T follicular helper cell (primary cell): ENCODE results near the gene NUP62.
"Not testable (repeated sequence)": the region's sequence is repeated elsewhere in the genome, so short reads cannot be mapped to it uniquely, and the experiment has no call there.

ENCODE experiments used
- DNase-seq: peaks from one replicate; pipeline ENCODE4 v3.0.0-alpha.2; 2020; ENCODE audit warnings: low read depth
- total RNA-seq, 2 experiments: gene quantifications; one replicate each; lab custom pipeline; 2026; lab: John Stamatoyannopoulos, UW

The NUP62 gene, protein sequence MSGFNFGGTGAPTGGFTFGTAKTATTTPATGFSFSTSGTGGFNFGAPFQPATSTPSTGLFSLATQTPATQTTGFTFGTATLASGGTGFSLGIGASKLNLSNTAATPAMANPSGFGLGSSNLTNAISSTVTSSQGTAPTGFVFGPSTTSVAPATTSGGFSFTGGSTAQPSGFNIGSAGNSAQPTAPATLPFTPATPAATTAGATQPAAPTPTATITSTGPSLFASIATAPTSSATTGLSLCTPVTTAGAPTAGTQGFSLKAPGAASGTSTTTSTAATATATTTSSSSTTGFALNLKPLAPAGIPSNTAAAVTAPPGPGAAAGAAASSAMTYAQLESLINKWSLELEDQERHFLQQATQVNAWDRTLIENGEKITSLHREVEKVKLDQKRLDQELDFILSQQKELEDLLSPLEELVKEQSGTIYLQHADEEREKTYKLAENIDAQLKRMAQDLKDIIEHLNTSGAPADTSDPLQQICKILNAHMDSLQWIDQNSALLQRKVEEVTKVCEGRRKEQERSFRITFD
- total RNA-seq, result 82.2 to 131 reads per million in 2 experiments

GRCh38 chr19:49929121-49929610, at the start of gene NUP62, which contains the start of gene ATF5:
Gene NUP62 (minus strand): TSS chr19:49929504. CDS start chr19:49909807, 19,697 bp downstream.
Gene ATF5 (plus strand): TSS chr19:49929205. CDS start chr19:49930851, 1,646 bp downstream.
- DNase-seq, result peak; percentile 86

DNA sequence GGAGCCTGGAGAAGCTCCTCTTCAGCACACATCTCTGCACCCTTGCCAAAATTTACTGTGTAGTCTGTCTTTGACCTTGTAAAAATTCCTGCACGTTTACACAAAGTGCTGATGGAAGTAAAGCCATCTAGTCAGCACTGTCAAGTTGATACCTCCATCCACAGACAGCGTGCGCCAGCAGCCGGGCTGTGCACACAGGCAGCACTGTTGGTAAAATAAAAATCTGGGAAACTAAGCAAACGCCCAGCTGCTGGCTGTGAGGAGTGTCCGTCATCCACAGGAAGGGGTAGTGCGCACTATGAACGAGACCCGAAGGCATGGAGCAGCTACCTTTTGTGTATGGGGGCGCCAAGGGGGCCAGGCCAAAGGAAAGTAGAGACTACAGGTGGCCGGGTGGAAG, 49.0 kb upstream of the NUP62 start:
- no peak for DNase-seq

GRCh38 chr19:49977881-49978280, 48.6 kb upstream of the NUP62 start:
- DNase-seq, result no peak

GRCh38 chr19:49977076-49977475, 47.8 kb upstream of the NUP62 start:
- no peak for DNase-seq

- no peak for DNase-seq
Measured at GRCh38 chr19:49976496-49976895, 47.2 kb upstream of the NUP62 start.

- no peak for DNase-seq
Measured at GRCh38 chr19:49975051-49975450, 45.7 kb upstream of the NUP62 start.

GRCh38 chr19:49973987-49974386, 44.7 kb upstream of the NUP62 start:
- DNase-seq, result no peak

DNA sequence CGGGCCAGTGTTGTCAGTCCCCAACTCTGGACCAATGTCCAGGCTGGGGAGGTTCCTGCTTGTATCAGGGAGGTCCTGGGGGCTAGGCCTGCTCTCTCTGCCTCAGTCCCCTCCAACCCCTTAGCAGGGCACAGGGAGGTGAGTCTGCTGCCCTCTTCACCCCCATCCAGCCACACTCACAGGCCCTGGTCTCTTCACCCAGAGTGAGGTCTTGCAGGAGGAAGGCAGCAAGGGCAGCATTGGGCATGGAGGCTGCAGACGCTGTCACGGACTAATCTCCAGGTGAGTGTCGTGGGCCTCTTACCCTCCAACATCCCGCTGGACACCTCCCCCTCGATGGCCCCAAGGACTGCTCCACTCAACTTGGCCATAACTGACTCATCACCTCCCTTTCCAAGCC, 43.5 kb upstream of the NUP62 start:
- no peak for DNase-seq

GRCh38 chr19:49971991-49972411, 42.7 kb upstream of the NUP62 start:
- DNase-seq, result no peak

DNA sequence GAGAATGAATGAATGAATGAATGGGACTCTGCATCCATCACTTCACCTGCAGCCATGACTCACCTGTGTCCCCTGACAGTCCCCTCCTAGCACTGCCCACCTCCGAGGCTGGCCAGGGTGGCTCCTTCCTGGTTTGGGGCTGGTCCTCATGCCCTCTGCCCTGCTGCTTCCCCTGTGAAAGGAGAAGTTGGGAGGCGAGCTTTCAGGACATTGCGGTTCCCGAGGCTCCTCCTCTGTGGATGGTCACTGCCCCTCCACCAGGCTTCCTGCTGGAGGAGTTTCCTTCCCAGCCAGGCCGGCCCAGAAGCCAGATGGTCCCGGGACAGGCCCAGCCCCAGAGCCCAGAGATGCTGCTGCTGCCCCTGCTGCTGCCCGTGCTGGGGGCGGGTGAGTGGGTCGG, 40.1 kb upstream of the NUP62 start:
- DNase-seq, result not testable (repeated sequence)

GRCh38 chr19:49968279-49968922, 39.1 kb upstream of the NUP62 start:
- DNase-seq, result no peak

- DNase-seq, result not testable (repeated sequence)
Measured at GRCh38 chr19:49960980-49961379, 31.7 kb upstream of the NUP62 start, which contains the start of gene SIGLEC11. Gene SIGLEC11 (minus strand): TSS chr19:49961172. CDS start chr19:49961081, 91 bp downstream.

GRCh38 chr19:49959892-49960291, 30.6 kb upstream of the NUP62 start:
- DNase-seq, result not testable (repeated sequence)

- DNase-seq, result not testable (repeated sequence)
Measured at GRCh38 chr19:49958596-49958995, 29.3 kb upstream of the NUP62 start.

DNA sequence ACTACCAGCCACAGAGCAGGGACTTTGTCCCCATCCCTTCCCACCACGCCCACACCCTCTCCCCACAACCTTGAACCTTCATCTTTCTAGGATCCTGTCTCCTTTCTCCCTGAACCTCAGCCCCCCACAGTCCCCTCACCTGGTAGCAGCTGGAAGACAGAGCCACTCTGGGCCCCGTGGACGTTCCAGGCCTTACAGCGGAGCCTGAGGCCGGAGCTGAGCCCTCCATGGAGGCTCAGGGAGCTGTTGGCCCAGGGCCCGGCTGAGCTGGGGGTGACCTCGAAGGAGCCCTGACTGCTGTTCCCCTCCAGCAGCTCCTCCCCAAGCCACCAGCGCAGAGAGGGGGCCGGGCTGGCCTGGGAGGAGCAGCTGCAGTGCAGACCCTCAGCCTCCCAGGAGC, 28.8 kb upstream of the NUP62 start:
- DNase-seq, result not testable (repeated sequence)

DNA sequence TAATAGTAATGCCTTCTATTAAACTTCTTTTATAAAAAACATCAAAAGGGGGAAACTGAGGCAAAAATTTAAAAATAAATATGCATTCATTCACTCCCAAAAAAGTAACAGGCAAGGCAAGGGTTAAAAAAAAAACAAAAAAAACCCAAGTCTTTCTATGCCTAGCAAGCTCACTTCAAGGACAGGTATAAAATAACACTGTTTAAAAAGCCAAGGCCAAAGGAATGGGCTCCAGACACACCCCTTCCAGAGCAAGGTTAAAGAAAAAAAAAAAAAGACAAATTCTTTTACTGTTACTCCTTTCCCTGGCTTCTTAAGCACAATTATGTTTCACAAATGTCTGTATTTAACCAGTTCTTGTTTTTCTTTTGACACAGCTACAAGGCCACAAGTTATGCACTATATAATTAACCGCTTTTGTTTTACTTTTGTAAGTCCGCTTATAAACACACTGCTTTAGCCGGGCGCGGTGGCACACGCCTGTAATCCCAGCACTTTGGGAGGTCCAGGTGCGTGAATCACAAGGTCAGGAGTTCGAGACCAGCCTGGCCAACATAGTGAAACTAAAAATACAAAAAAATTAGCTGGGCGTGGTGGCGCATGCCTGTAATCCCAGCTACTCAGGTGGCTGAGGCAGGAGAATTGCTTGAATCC, 28.1 kb upstream of the NUP62 start:
- DNase-seq, result no peak

DNA sequence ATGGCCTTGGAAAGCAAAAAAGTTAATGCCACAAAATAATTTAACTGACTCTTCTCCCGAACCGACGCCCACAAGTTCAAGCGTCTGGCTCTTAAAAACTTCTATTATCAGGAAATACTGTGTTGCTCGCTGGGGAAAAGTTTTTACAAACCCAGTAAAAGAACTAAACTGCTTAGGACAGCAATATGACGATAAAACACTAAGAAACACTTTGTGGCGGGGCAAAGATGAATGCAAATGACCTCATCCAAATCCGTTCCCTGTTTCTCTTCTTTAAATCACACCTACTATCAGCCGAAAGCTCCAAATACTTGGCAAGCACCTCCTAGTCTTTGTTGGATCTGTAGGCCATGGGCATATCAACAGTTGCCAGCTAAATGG, 26.8 kb upstream of the NUP62 start:
- DNase-seq, result no peak

- DNase-seq, result no peak
Measured at GRCh38 chr19:49954933-49955332, 25.6 kb upstream of the NUP62 start.

GRCh38 chr19:49954092-49954829, 25.0 kb upstream of the NUP62 start:
- DNase-seq, result no peak

DNA sequence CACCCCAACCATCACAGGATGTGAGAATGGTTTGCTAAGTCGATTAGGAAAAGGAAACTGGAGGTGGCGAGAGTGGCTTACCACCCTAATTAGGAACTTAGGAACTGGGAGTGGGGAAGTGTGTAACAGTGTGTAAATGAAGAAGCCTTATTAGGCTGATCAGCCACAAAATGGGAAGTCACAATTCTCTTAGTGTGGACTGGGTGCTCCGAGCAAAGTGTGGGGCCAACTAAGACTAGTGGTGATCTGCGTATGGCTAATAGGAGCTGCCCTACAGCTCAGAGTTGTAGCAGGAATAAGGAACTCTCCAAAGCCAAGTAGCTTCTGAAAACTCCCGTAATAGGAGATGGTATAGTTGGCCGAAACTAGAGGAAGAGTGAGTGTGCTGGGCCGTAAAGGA, 24.1 kb upstream of the NUP62 start:
- no peak for DNase-seq

DNA sequence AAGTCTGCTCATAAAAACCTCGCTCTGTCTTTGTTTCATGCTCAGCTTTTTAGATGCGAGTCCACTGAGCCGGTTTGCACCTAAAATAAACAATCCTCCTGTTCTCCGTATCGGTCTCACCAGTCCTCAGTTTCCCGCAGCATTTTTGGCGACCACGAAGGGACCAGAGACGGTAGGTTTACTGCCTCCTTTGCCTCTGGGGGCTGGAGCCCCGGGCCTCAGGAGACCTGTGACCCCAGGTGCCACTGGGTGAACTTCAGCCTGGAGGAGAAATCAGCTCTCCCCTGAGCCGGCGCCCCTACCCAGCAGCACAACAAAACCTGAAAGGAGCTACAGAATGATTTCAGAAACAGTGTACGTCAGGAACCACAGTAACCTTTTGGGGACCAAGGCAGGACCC, 23.6 kb upstream of the NUP62 start:
- DNase-seq, result no peak

DNA sequence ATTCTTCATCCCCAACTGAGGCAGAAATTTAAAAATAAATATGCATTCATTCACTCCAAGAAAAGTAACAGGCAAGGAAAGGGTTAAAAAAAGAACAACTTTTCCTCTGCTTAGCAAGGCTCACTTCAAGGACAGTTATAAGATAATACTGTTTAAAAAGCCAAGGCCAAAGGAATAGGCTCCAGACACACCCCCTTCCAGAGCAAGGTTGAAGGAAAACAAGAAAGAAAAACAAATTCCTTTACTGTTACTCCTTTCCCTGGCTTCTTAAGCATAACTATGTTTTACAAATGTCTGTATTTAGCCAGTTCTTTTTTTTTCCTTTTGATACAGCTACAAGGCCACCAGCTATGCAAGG, 23.2 kb upstream of the NUP62 start:
- no peak for DNase-seq
